NCI-H510A (cell line): Measurements from ENCODE around the gene LMNTD1.
"Not testable (repeated sequence)": the region's sequence is repeated elsewhere in the genome, so short reads cannot be mapped to it uniquely, and the experiment has no call there.

Experiments used
- DNase-seq: peaks from one replicate; lab custom pipeline; 2025; lab: John Stamatoyannopoulos, UW

LMNTD1 gene

GRCh38 chr12:25433024-25433423 is 120.1 kb downstream of the LMNTD1 start:
- no peak for DNase-seq

DNA sequence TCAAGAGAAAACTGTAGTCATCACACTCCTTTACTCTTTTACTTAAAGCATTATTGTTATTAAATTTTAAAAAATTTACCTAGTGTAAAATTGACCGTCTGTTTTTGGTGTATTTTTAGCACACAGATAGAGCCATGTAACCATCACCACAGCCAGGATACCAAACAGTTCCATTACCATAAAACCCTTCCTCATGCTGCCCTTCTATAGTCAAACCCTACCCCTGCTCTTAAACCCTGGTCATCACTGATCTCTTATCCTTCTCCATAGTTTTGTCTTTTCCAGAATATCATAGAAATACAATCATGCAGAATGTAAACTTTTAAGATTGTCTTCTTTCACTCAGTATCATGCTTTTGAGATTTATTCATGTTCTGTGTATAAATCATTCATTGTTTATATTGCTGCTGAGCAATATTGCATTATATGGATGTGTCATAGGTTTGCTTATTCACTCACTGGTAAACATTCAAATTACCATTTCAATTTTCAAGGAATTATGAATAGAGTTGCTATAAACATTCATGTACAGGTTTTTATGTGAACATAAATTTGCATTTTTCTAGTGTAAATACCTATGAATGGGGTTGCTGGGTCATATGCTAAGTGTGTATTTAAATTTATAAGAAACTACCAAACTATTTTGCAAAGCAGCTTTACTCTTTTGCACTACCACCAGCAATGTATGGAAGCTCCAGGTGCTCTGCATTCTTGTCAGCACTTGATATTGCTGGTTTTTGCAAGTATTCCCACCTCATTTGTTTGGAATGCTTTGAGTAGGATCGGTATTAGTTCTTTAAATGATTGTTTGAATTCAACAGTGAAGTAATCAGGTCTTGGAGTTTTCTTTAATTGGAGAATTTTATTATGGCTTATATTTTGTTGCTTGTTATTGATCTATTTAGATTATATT is 125.5 kb downstream of the LMNTD1 start:
- DNase-seq = no peak

- DNase-seq = not testable (repeated sequence)
These were observed 126.3 kb downstream of the LMNTD1 start for GRCh38 chr12:25426821-25427220.
